ENCODE results near the gene SOWAHA. TPM values are rescaled to one million over a fixed set of nuclear protein-coding genes. Genes with fewer than 3 reads are reported as not detected.

The SOWAHA gene
- total and polyA plus RNA-seq, 10 of the 15 experiments (the other 5 are each of a cell fraction or from before 2014, with no cell fraction given), result 0.02 to 0.37 (median 0.05) TPM; not detected in 4

GRCh38 chr5:132829742-132830435 is 16.8 kb downstream of the SOWAHA start (continued):
- no peak for TF ChIP-seq ZBTB4 (CRISPR knock-in tag; IDR thresholded peaks at IDR 0.05)
- TF ChIP-seq BHLHE40 (IDR thresholded peaks at IDR 0.05; ENCODE audit: borderline replicate concordance in 1 of 2, low read depth in 2 of 2, low read length in 1 of 2), result peak; percentile 74 to 88; a peak in 3 of 4 replicates
- no peak for TF ChIP-seq CHD1 (IDR thresholded peaks at IDR 0.05; ENCODE audit: low read depth, low read length)
- peak; percentile 59 for TF ChIP-seq HDAC6 (IDR thresholded peaks at IDR 0.05; ENCODE audit: unreplicated experiment)
- no peak for TF ChIP-seq ATF7 (IDR thresholded peaks at IDR 0.05; ENCODE audit: low read depth)
- no peak for TF ChIP-seq CUX1 (IDR thresholded peaks at IDR 0.05; ENCODE audit: insufficient replicate concordance, low read depth, low read length)
- TF ChIP-seq ATF2 (IDR thresholded peaks at IDR 0.05; ENCODE audit: low read length), result no peak
- TF ChIP-seq IKZF2 (IDR thresholded peaks at IDR 0.05), result 0 out of 4 replicates have a peak, but pooled peaks have one; percentile 17 to 28
- peak; percentile 73 for TF ChIP-seq RAD21 (IDR thresholded peaks at IDR 0.05; ENCODE audit: insufficient read depth, low read depth, low read length)
- TF ChIP-seq SP1 (IDR thresholded peaks at IDR 0.05; ENCODE audit: low read depth, low read length), result no peak
- TF ChIP-seq POLR2A (IDR thresholded peaks at IDR 0.05; ENCODE audit: low read depth, low read length), result peak; percentile 67
- TF ChIP-seq BCLAF1 (IDR thresholded peaks at IDR 0.05), result no peak
- TF ChIP-seq TCF7 (IDR thresholded peaks at IDR 0.05; ENCODE audit: borderline replicate concordance), result no peak
- TF ChIP-seq ZZZ3 (IDR thresholded peaks at IDR 0.05; ENCODE audit: control insufficient read depth, insufficient read length, low read depth), result no peak
- TF ChIP-seq ZNF217 (IDR thresholded peaks at IDR 0.05), result peak; percentile 59; the same call in 1 of the 2 replicates
- TF ChIP-seq ESRRA (IDR thresholded peaks at IDR 0.05; ENCODE audit: low read length), result no peak
- TF ChIP-seq NFYA (IDR thresholded peaks at IDR 0.05; ENCODE audit: borderline replicate concordance, low read depth, low read length), result no peak
- no peak for TF ChIP-seq TBL1XR1 (IDR thresholded peaks at IDR 0.05; ENCODE audit: low read depth, low read length)

Measured in GM12878 (cell line).